GM21360 (cell line): ENCODE data around the gene S100B.

Experiments used
- ATAC-seq: cut with Tn5 transposase; IDR thresholded peaks from one replicate; pipeline ENCODE4 v1.9.1; 2021; ENCODE audit warnings: mild to moderate bottlenecking, moderate library complexity; ENCODE audit not compliant: unreplicated experiment

The S100B gene

DNA sequence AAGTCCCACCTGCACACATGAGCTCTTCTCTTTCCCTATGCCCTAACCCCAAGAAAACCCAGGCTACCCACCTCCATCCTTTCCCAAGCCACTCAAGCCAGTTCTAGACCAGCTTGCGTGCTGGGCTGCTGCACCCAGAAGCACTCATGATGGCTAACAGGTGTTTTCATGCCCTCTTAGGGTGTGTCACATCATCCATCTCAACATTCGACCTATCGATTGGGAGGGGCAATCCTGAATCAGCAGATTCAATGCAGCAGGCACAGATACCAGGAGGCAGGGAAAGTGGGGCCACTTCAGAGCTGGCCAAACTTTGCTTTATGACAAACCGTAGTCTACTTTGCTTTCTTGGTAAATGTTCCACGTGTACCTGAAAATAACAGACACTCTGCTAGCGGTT lies 24.0 kb upstream of the S100B start:
- ATAC-seq, result no peak

DNA sequence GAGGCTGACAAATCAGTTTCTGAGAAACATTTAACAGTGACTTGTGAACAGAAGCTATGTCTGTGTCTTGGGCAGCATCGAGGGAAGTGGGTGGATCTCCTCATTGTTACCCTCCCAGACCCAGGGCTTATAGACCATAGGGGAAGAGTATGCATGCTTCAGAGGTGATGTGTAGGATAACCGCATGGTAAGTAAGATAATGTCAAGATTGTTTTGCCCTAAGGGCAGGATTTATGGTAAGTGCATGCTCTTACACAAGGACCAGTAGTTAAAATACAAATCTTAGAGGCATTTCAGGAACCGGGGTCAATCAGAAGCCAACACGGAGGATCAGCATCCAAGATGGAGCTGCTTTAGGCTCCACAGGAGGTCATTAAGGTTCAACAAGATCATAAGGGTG lies 22.8 kb upstream of the S100B start:
- no peak for ATAC-seq

DNA sequence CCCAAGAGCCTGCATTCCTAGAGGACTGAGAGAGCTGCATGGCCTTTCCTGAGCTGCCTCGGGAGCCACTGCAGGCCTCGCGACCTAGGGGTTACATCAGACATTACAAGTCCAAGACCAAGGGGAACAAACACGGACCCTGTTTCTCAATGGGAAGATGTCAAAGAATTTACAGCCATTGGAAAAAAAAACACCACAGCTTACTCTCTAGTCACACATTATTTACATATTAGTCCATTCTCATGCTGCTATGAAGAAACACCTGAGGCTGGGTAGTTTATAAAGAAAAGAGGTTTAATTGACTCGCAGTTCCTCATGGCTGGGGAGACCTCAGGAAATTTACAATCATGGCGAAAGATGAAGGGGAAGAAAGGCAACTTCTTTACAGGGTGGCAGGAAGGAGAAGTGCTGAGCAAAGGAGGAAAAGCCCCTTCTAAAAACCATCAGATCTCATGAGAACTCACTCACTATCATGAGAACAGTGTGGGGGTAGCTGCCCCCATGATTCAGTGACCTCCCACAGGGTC lies 22.2 kb upstream of the S100B start:
- no peak for ATAC-seq

DNA sequence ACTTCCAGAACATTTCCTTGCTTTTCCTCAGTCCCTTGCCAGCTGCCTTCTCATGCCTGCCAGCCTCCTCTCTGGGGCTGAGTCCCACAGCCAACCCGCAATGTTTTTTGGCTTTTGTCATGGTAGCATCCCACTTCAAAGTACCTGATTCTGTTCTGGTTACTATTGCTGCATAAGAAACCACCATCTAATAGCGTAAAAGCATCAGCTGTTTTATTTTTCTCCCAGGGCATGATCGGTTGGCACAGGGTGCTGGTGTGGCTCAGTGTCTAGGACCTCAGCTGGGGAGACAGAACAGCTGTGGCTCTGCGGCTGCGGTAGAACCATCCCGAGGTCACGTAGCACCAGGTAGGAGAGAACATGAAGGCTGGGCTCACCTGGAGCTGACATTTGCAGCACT lies 21.7 kb upstream of the S100B start:
- ATAC-seq, result no peak

DNA sequence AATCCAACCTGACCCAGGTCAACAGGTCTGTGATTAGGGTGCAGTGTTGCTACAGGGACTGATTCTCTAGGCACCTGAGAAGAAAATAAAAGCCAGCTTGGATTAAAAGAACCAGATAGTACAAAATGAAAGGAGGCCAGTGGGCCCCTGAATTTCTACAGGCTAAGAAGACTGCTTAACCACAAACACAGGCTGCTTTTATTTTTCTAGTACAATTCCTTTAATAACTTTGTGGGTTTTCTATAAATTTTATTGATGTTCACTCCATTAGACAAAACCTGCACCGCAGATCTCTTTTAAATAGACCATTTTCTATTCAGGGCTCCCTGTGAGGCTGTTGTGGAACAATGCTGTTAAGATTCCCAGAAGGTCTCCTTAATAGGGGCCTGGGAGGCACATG lies 20.9 kb upstream of the S100B start:
- ATAC-seq, result no peak

DNA sequence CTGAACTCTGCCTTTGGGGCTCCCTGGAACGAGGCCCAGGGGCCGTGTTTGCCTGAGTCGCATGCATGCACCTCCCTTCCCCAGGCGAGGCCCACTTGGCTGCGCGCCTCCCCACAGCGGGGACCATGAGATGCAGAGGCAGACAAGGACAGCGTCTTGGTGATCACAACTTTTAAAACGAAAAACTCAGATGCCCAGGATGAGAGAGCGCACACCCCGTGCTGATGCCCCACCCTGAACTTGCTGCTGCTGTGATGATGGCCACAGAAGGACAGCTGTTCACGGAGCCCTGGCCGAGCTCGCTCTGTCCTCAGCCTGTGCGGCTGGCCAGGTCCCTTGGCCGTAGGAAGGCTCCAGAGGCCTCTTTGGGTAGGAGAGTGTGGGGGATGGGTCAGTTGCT lies 19.2 kb upstream of the S100B start:
- no peak for ATAC-seq

DNA sequence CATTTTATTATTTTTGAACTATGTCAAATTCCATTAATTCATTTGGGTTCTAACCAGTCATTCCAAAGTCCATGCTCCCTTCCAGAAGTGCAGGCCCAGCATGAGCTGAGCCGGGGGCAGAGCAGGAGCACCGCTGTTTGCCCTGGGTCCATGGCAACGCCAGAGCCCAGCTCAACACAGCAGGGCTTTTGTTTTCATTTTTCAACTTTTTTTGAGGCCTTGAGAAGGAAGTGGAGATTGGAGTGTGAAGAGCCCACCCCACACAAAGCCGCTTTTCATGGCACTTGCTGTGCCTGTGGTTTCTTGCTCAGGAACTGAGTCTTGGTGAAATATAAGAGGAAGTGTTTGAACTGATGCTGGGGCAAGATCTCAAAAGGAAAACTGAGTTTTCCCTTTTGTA lies 17.3 kb upstream of the S100B start:
- ATAC-seq, result no peak

DNA sequence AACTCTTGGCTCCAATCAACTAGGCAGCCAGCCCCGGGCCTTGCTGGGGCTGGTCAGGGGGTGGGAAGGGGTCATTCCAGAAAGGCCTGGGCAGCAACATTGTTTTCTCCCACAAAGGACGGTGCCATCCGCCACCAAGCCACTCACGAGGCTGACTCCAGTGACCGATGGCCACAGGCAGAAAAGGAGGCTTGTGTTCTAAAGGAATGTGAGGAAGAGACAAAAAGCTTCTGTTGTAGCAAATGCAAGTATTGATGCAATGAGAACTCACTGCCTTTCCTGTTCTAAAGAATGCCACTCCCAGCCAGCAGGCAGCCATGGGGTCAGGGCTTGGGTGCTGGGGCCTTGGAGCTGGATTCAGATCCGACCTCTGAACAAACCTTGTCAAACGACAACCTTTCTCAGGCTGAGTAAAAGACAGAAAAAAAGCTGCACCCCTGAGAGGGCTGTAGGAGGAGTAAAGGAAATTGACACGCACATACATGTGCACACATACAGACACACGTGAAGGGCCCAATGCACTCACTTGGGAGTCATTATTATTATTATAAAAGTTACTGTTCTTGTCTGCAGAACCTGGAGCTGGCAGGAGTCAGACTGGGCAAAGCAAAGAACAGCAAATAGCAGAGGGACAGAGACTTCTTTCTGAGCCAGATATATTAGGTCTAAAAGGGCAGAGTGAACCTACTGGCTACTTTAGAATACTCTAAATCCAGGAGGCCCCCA lies 16.7 kb upstream of the S100B start:
- ATAC-seq, result no peak

DNA sequence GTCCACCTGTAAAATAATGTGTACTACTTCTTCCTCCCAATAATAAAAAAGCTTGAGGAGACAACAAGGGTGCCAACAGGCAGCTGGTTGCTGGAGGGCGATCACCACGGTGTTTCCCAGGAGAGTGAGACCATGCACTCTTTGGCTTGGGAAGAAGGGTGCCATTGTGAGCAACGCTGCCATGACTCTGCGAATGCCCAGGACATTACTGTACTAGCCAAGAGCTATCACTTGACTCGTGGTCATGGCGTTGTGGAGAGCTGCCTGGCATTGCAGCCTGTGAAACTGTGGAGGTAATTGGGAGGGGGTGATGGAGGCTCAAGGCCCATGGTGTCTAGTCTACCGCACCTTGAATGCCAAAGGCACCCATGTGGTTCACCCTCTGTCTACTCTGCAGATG lies 16.0 kb upstream of the S100B start:
- ATAC-seq, result no peak

DNA sequence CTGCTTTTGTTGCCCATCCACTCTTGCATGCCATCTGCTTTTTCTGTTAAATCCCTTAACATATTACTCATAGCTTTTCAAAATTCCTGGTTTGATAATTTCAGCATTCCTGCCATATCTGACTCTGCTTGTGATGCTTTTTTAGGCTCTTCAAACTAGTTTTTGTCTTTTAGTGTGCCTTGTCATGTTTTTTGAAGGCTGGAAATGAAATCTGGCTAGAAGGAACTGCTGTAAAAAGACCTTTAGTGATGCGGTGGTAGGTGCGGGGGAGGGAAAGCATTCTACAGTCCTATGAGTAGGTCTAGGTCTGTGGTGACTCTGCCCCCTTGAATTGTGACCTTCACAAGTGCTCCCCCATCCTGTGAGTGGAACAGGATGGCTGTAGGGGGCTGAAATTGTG lies 15.0 kb upstream of the S100B start:
- no peak for ATAC-seq

DNA sequence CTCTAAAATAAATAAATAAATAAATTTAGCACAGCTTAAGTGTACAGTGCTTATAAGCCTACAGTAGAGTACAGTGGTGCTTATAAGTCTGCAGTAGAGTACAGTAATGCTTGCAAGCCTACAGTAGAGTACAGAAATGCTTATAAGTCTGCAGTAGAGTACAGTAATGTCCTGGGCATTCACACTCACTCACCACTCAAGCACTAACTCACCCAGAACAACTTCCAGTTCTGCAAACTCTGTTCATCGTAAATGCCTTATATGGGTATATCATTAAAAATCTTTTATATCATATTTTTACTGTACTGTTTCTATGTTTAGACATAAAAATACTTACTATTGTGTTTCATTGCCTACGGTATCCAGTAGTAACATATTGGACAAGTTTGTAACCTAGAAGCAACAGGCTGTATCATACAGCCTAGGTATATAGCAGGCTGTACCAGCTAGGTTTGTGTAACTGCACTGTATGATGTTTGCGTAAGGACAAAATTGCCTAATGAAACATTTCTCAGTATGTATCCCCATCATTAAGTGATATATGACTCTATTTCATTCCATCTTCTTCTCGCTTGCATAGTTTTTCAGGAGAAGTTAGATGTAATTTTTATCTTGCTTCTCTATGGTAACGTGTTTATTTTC lies 14.0 kb upstream of the S100B start:
- no peak for ATAC-seq

DNA sequence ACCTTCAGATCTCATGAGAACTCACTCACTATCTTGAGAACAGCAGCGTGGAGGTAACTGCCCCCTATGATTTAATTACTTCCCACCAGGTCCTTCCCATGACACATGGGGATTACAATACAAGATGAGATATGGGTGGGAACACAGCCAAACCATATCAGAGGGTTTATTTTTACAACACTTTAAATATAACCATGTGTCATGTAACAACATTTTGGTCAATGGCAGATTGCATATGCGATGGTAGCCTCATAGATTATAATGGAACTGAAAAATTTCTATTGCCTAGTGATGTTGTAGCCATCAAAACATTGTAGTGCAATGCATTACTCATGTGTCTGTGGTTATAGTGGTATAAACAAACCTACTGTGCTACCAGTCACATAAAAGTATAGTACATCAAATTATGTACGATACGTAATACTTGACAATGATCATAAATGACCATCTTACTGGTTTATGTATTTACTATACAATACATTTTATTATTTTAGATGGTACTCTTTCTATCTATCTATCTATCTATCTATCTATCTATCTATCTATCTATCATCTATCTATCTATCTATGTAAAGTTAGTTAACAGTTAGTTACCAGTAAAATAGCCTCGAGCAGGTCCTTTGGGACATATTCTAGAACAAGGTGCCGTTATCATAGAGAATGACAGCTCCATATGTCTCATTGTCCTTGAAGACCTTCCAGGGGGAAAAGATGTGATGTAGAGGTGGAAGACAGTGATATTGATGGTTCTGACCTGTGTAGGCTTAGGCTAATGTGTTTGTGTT lies 12.6 kb upstream of the S100B start:
- no peak for ATAC-seq

DNA sequence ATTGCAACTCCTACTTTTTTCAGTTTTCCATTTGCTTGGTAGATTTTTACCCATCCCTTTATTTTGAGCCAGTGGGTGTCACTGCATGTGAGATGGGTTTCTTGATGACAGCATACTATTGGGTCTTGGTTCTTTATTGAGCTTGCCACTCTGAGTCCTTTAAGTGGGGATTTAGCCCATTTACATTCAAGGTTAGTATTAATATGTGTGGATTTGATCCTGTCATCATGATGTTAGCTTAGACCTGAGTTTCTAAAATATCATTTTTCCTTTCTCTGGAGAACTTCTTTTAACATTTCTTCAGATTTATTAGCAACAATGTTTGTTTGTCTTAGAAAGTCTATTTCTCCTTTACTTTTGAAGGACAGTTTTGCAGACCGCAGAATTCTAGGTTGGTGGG lies 11.8 kb upstream of the S100B start:
- no peak for ATAC-seq

DNA sequence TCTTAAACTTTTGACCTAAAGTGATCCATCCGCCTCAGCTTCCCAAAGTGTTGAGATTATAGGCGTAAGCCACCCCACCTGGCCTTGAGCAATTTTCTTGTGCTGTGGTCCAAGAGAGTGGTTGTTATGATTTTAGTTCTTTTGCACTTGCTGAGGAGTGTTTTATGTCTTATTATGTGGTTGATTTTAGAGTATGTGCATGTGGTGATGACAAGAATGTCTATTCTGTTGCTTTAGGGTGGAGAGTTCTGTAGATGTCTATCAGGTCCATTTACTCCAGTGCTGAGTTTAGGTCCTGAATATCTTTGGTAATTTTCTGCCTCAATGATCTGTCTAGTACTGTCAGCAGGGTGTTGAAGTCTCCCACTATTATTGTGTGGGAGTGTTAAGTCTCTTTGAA lies 11.2 kb upstream of the S100B start:
- ATAC-seq, result no peak

DNA sequence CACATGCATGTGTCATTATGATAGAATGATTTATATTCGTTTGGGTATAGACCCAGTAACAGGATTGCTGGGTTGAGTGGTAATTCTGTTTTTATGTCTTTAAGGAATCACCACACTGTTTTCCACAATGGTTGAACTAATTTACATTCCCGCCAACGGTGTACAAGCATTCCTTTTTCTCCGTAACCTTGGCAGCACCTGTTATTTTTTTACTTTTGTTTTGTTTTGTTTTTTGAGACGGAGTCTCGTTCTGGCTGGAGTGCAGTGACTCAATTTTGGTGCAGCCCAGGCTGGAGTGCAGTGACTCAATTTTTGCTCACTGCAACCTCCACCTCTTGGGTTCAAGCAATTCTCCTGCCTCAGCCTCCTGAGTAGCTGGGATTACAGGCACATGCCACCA lies 8.5 kb upstream of the S100B start:
- ATAC-seq, result no peak

DNA sequence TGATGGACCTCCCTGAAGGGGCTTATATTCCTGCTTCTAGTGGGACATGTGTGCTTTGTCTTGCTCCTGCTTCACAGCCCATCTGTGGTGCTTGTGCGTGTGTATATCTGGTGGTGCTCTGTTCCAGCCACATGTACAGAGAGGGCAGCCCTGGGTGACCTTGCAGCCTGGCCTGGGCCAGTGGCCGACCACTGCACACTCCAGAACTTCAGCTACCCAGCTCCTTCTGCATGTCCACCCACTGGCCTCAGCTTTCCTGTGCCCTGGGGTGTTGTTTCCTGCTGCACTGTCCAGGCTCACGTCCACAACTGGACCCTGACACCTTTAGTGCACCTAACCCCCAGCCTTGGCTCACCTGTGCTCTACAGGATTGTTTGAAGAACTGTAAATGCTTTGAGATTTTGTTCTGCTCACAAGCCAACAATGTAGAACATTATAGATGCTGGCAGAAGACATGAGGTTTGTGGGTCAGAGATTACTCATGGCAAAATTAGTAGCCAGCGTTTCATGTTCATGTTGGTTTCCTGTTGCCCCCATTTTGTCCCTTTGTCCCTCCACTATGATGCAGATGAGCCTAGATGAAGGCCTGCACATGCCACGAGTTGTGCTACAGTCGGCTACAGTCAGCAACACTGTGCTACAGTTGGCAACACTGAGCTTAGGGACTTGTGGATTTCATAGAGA lies 5.3 kb upstream of the S100B start:
- no peak for ATAC-seq

DNA sequence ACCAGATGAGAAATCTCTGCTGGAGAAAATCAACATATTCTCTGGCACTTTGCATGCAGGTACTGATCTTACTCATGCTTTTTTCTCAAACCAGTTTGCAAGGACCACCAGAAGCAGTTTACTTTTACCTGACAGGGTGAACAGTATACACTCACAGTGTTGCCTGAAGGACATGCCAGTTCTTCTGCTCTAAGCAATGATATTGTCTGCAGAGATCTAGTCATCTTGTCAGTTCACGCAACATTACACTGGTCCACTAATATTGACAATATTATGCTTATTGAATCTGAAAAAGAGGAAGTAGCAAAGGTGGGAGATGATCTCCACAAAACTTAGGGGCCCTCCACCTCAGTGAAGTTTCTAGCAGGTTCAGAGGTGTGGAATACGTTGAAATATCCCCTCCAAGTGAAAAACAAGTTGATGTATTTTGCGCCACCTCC lies 3.8 kb upstream of the S100B start:
- ATAC-seq, result peak; percentile 44

DNA sequence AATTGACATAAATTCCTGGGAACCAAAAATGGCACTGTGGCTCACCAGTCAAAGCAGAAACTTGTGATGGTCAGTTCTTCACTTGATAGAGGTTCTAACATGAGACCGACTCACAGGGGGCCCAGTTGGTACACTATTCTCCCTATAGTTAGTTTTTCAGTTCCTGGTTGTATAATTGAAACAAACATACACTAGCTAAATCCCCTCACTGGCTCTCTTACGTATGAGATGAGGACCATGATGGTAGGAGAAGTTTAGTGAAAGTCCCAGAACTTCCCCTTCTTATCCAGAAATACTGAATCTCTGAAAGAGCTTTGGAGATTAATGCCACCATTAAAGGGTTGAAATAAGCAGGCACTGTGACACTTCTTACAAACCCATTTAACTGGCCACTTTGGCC lies 2.8 kb upstream of the S100B start:
- ATAC-seq, result no peak

DNA sequence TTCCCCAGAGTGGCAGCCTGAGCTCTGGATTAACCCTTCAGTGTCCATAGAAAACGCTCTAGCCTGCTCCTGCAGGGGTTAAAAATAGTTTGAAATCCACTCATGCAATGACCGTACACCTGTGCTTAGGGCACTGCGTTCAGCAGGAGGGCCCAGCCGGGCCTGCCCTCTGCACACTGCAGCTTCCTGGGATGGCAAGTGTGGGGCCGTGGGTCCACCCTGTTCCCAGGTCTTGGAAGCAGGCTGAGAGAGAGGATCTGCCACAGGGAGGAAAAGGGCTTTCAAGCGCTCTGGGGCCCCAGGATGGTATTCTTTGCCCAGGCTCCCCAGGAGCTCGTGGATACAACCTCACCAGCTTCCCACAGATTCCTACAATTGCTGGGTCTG lies 1.5 kb upstream of the S100B start:
- ATAC-seq, result no peak

DNA sequence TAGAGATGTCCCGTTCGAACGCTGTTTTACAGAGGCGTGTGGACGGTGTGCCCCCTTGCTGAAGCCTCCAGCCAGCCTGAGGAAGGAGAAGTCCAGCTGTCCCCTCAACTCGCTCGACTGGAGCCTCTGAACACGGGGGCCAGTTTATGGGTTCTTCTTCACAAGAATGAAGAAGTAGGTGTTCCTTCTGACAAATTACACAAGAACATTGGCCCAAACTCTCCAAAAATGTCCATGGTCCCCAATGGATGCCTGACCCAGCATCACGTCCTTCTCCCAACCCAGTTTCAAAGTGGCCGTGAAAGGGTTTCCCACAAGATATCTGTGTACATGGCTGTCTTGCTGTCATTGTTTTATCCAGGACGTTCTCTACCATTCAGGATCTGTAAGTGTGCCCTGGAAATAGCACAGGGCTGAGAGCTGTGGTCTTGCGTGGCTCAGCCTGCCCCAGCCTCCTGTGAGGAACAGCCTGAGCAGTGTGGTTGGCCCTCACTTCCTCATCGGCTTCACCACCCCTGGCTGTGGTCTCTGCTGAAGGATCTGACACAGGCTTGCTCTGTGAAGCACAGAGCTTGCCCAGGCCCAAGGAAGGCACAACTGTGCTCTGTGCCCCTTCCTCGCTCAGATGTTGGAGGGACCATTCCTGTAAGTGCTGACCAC lies 1.0 kb upstream of the S100B start:
- no peak for ATAC-seq
